ENCODE results near the gene WDTC1. TPM values are rescaled to one million over a fixed set of nuclear protein-coding genes. Genes with fewer than 3 reads are reported as not detected.
"Not testable (repeated sequence)": the region's sequence is repeated elsewhere in the genome, so short reads cannot be mapped to it uniquely, and the experiment has no call there.

The WDTC1 gene
- total RNA-seq, 1 experiment from 2014 or later, result 24.6 TPM

GRCh38 chr1:27220702-27221497 lies 13.5 kb upstream of the WDTC1 start:
- H3K27me3 ChIP-seq (ENCODE audit: control insufficient read depth, insufficient read depth, low read length); in situ Hi-C loops (cut with HindIII; ENCODE audit: low pct_unique_long_range_greater_than_20kb, low sequenced_read_pairs); POLR2A ChIA-PET; DNase-seq (ENCODE audit: low read depth, low spot score); H3K27ac ChIP-seq (ENCODE audit: low read length); ATAC-seq; H3K4me3 ChIP-seq (ENCODE audit: low read depth in 2 of 2, low read length in 2 of 2); H3K9me3 ChIP-seq (ENCODE audit: control insufficient read depth, insufficient read depth, low read depth, low read length); BruUV-seq (replicated peaks); H3K36me3 ChIP-seq (ENCODE audit: control insufficient read depth, insufficient read depth, low read length); intact Hi-C loops (cut with micrococcal nuclease; ENCODE audit: unreplicated experiment); H3K4me1 ChIP-seq (ENCODE audit: control insufficient read depth, insufficient read depth, low read length): not testable (repeated sequence)
- CTCF ChIA-PET, result interaction anchor here (0.6 kb wide), 1 partner anchor 224 kb away, joined by 10 read pairs; no protein-coding TSS in a partner anchor

- TF ChIP-seq SIN3A (IDR thresholded peaks at IDR 0.05; ENCODE audit: borderline replicate concordance, insufficient read depth, low read depth, low read length), result no peak
- TF ChIP-seq POLR2AphosphoS5 (IDR thresholded peaks at IDR 0.05; ENCODE audit: low read depth, low read length), result no peak
- no peak for TF ChIP-seq CTCF (IDR thresholded peaks at IDR 0.05)
- TF ChIP-seq TCF7L2 (IDR thresholded peaks at IDR 0.05; ENCODE audit: low read depth, low read length), result no peak
- no peak for TF ChIP-seq REST (IDR thresholded peaks at IDR 0.05; ENCODE audit: insufficient read depth in 1 of 2, low read depth in 2 of 2, low read length in 1 of 2)
- POLR2A ChIA-PET, result no interaction called here
These were observed 8.8 kb upstream of the WDTC1 start for GRCh38 chr1:27225621-27226020.

GRCh38 chr1:27227765-27228164 lies 6.7 kb upstream of the WDTC1 start:
- intact Hi-C loops (cut with micrococcal nuclease; ENCODE audit: unreplicated experiment) (no loop called here), in situ Hi-C loops (cut with HindIII; ENCODE audit: low pct_unique_long_range_greater_than_20kb, low sequenced_read_pairs) (no loop called here)
- Histone ChIP-seq H3K4me1 (ENCODE audit: control insufficient read depth, insufficient read depth, low read length) (no peaks in the 10 kb centered on the region), H3K27ac (ENCODE audit: low read length) (no peak overlapping the region), H3K27me3 (ENCODE audit: control insufficient read depth, insufficient read depth, low read length) (no peaks in the 10 kb centered on the region), H3K9me3 (ENCODE audit: control insufficient read depth, insufficient read depth, low read depth, low read length) (no peaks in the 10 kb centered on the region), H3K36me3 (ENCODE audit: control insufficient read depth, insufficient read depth, low read length) (no peaks in the 10 kb centered on the region), H3K4me3 (ENCODE audit: low read depth in 2 of 2, low read length in 2 of 2) (no peak overlapping the region)
- ATAC-seq, result no peak
- ChIA-PET POLR2A (no interaction called here), CTCF (interaction anchor here (0.6 to 0.7 kb wide), 2 partner anchors 13 to 56 kb away, joined by 4 to 7 read pairs; no protein-coding TSS in a partner anchor)
- TF ChIP-seq REST (IDR thresholded peaks at IDR 0.05; ENCODE audit: insufficient read depth in 1 of 2, low read depth in 2 of 2, low read length in 1 of 2), result no peak
- no peak for TF ChIP-seq CTCF (IDR thresholded peaks at IDR 0.05)
- TF ChIP-seq TCF7L2 (IDR thresholded peaks at IDR 0.05; ENCODE audit: low read depth, low read length), result no peak
- TF ChIP-seq POLR2AphosphoS5 (IDR thresholded peaks at IDR 0.05; ENCODE audit: low read depth, low read length), result no peak
- TF ChIP-seq SIN3A (IDR thresholded peaks at IDR 0.05; ENCODE audit: borderline replicate concordance, insufficient read depth, low read depth, low read length), result no peak
- BruUV-seq (replicated peaks), result no TSS peak
- no peak for DNase-seq (ENCODE audit: low read depth, low spot score)

More at GRCh38 chr1:27225621-27226020, 8.8 kb upstream of the WDTC1 start:
- in situ Hi-C loops (cut with HindIII; ENCODE audit: low pct_unique_long_range_greater_than_20kb, low sequenced_read_pairs), result no loop called here
- intact Hi-C loops (cut with micrococcal nuclease; ENCODE audit: unreplicated experiment), result no loop called here
- DNase-seq (ENCODE audit: low read depth, low spot score), result no peak
- BruUV-seq (replicated peaks), result no TSS peak
- Histone ChIP-seq H3K9me3 (ENCODE audit: control insufficient read depth, insufficient read depth, low read depth, low read length) (no peaks in the 10 kb centered on the region), H3K4me1 (ENCODE audit: control insufficient read depth, insufficient read depth, low read length) (no peaks in the 10 kb centered on the region), H3K4me3 (ENCODE audit: low read depth in 2 of 2, low read length in 2 of 2) (no peak overlapping the region), H3K27ac (ENCODE audit: low read length) (no peak overlapping the region), H3K36me3 (ENCODE audit: control insufficient read depth, insufficient read depth, low read length) (no peaks in the 10 kb centered on the region), H3K27me3 (ENCODE audit: control insufficient read depth, insufficient read depth, low read length) (no peaks in the 10 kb centered on the region)
- no peak for ATAC-seq
- CTCF ChIA-PET, result interaction anchor here (0.6 kb wide), 1 partner anchor 118 kb away, joined by 9 read pairs; no protein-coding TSS in a partner anchor
